ENCODE data around the gene RNF26.

DNA sequence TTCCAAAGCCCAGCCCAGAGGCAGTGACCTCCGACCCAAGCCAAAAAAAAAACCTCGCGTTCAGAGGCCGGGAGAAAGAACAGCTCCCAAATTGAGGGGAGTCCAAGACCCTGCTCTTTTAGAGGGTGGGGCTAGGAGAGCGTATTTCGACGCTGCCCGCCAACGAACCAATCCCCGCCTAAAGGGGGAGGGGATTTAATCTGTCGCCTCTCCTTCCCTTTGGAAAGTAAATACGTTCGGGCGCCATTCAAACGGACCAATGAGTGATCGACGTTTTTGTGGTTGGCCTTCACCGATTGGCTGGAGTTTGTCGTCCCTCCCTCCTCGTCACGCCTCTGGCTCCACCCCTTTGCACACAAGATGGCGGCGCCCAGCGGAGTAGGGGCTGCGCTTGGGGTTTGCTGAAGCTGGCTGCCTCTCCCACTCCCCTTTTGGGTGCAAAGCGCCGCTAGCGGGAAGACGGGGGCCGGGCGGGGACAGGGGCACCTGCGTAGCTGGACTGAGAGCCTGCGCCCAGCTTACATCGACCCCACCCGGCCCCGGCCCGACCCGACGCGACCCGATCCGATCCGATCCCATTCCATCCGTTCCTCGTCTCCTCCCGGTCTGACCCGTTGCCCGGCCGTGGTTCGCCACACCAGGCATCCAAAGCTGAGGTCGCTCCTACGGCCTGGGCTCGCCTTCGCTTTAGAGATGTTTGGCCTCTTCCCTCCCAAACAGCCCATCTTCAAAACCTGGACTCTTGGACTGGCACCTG lies at the start of gene RNF26:
- TF ChIP-seq ZBED1 (IDR thresholded peaks at IDR 0.05; ENCODE audit: borderline replicate concordance) (no peak), RELA (IDR thresholded peaks at IDR 0.05; ENCODE audit: borderline replicate concordance, partially characterized antibody) (peak; percentile 53), POLR2A (IDR thresholded peaks at IDR 0.05; ENCODE audit: low read depth, low read length) (peak; percentile 91), SMC3 (IDR thresholded peaks at IDR 0.05; ENCODE audit: borderline replicate concordance, low read length) (no peak), CHD2 (IDR thresholded peaks at IDR 0.05; ENCODE audit: borderline replicate concordance, low read depth, low read length) (peak; percentile 88; the same call in 1 of the 2 replicates), RFX5 (IDR thresholded peaks at IDR 0.05; ENCODE audit: low read depth, low read length) (peak; percentile 88), SUZ12 (IDR thresholded peaks at IDR 0.05; ENCODE audit: unreplicated experiment) (no peak), POLR2AphosphoS5 (IDR thresholded peaks at IDR 0.05; ENCODE audit: low read length) (peak; percentile 79), TBL1XR1 (IDR thresholded peaks at IDR 0.05; ENCODE audit: low read depth, low read length) (no peak)
- TF ChIP-seq, protein P1, sequence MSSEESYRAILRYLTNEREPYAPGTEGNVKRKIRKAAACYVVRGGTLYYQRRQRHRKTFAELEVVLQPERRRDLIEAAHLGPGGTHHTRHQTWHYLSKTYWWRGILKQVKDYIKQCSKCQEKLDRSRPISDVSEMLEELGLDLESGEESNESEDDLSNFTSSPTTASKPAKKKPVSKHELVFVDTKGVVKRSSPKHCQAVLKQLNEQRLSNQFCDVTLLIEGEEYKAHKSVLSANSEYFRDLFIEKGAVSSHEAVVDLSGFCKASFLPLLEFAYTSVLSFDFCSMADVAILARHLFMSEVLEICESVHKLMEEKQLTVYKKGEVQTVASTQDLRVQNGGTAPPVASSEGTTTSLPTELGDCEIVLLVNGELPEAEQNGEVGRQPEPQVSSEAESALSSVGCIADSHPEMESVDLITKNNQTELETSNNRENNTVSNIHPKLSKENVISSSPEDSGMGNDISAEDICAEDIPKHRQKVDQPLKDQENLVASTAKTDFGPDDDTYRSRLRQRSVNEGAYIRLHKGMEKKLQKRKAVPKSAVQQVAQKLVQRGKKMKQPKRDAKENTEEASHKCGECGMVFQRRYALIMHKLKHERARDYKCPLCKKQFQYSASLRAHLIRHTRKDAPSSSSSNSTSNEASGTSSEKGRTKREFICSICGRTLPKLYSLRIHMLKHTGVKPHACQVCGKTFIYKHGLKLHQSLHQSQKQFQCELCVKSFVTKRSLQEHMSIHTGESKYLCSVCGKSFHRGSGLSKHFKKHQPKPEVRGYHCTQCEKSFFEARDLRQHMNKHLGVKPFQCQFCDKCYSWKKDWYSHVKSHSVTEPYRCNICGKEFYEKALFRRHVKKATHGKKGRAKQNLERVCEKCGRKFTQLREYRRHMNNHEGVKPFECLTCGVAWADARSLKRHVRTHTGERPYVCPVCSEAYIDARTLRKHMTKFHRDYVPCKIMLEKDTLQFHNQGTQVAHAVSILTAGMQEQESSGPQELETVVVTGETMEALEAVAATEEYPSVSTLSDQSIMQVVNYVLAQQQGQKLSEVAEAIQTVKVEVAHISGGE (CRISPR knock-in tag; IDR thresholded peaks at IDR 0.05) = no peak
- TF ChIP-seq, protein P2, sequence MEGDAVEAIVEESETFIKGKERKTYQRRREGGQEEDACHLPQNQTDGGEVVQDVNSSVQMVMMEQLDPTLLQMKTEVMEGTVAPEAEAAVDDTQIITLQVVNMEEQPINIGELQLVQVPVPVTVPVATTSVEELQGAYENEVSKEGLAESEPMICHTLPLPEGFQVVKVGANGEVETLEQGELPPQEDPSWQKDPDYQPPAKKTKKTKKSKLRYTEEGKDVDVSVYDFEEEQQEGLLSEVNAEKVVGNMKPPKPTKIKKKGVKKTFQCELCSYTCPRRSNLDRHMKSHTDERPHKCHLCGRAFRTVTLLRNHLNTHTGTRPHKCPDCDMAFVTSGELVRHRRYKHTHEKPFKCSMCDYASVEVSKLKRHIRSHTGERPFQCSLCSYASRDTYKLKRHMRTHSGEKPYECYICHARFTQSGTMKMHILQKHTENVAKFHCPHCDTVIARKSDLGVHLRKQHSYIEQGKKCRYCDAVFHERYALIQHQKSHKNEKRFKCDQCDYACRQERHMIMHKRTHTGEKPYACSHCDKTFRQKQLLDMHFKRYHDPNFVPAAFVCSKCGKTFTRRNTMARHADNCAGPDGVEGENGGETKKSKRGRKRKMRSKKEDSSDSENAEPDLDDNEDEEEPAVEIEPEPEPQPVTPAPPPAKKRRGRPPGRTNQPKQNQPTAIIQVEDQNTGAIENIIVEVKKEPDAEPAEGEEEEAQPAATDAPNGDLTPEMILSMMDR (IDR thresholded peaks at IDR 0.05 in 2 of 3, conservative IDR thresholded peaks at IDR 0.05 in 1 of 3; ENCODE audit: control insufficient read depth in 2 of 3, extremely low read depth in 1 of 3, insufficient read depth in 1 of 3, low read depth in 3 of 3, low read length in 3 of 3) = no peak
- TF ChIP-seq, protein P3, sequence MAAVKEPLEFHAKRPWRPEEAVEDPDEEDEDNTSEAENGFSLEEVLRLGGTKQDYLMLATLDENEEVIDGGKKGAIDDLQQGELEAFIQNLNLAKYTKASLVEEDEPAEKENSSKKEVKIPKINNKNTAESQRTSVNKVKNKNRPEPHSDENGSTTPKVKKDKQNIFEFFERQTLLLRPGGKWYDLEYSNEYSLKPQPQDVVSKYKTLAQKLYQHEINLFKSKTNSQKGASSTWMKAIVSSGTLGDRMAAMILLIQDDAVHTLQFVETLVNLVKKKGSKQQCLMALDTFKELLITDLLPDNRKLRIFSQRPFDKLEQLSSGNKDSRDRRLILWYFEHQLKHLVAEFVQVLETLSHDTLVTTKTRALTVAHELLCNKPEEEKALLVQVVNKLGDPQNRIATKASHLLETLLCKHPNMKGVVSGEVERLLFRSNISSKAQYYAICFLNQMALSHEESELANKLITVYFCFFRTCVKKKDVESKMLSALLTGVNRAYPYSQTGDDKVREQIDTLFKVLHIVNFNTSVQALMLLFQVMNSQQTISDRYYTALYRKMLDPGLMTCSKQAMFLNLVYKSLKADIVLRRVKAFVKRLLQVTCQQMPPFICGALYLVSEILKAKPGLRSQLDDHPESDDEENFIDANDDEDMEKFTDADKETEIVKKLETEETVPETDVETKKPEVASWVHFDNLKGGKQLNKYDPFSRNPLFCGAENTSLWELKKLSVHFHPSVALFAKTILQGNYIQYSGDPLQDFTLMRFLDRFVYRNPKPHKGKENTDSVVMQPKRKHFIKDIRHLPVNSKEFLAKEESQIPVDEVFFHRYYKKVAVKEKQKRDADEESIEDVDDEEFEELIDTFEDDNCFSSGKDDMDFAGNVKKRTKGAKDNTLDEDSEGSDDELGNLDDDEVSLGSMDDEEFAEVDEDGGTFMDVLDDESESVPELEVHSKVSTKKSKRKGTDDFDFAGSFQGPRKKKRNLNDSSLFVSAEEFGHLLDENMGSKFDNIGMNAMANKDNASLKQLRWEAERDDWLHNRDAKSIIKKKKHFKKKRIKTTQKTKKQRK (IDR thresholded peaks at IDR 0.05; ENCODE audit: low read depth, low read length) = peak; percentile 10; the same call in 1 of the 2 replicates
- TF ChIP-seq, protein P4, sequence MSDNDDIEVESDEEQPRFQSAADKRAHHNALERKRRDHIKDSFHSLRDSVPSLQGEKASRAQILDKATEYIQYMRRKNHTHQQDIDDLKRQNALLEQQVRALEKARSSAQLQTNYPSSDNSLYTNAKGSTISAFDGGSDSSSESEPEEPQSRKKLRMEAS (IDR thresholded peaks at IDR 0.05; ENCODE audit: low read depth, low read length) = 0 out of 2 replicates have a peak, but pooled peaks have one; percentile 18
